NCI-H2227 (cell line): ENCODE measurements around the gene ZSCAN16.

Experiments used
- DNase-seq: peaks from one replicate; lab custom pipeline; 2025; ENCODE audit not compliant: unreplicated experiment; lab: John Stamatoyannopoulos, UW

The ZSCAN16 gene

GRCh38 chr6:28167926-28168325 lies 43.5 kb downstream of the ZSCAN16 start:
- DNase-seq = no peak

GRCh38 chr6:28171271-28171670 lies 46.9 kb downstream of the ZSCAN16 start:
- no peak for DNase-seq

GRCh38 chr6:28172006-28172405 lies 47.6 kb downstream of the ZSCAN16 start:
- DNase-seq = no peak

- no peak for DNase-seq
Observed at GRCh38 chr6:28176373-28176772, 52.0 kb downstream of the ZSCAN16 start.
